Uterus (tissue), 2 donors: Measurements from ENCODE around the gene DNAH17.

Experiments
- POLR2A ChIP-seq, 2 donors: fragments of 450-650 bp; IDR thresholded peaks; one replicate each; pipeline ENCODE4 v1.6.1; 2016; ENCODE audit warnings: antibody characterized with exemption in 2 of 2, mild to moderate bottlenecking in 1 of 2, moderate library complexity in 1 of 2
- TF ChIP-seq, protein P1 (sequence below), 4 experiments: fragments of 200-600 bp in 2 of 4; fragments of 450-650 bp in 2 of 4; sonication (generic) in 2 of 4; IDR thresholded peaks; one replicate each; pipeline ENCODE4 v1.5.1; 2016 to 2019; ENCODE audit warnings: antibody characterized with exemption in 4 of 4, mild to moderate bottlenecking in 2 of 4, moderate library complexity in 1 of 4

DNA sequence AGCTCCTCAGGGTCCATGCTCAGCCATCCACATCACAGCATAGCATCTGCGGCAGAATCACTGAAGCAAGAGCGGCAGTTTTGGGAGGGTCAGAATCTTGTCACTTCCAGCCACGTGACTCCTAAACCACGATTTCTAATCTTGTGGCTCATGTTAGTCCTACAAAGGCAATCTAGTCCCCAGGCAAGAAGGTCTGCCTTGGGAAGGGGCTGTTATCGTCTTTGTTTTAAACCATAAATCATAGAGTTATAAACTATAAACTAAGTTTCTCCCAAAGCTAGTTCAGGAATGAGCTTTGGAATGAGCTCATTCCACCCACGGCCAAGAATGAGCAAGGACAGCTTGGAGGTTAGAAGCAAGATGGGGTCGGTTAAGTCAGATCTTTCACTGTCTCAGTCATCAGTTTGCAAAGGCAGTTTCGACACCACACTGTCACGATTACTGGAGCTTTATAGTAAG lies 20.8 kb upstream of the DNAH17 start:
- TF ChIP-seq, protein P1, sequence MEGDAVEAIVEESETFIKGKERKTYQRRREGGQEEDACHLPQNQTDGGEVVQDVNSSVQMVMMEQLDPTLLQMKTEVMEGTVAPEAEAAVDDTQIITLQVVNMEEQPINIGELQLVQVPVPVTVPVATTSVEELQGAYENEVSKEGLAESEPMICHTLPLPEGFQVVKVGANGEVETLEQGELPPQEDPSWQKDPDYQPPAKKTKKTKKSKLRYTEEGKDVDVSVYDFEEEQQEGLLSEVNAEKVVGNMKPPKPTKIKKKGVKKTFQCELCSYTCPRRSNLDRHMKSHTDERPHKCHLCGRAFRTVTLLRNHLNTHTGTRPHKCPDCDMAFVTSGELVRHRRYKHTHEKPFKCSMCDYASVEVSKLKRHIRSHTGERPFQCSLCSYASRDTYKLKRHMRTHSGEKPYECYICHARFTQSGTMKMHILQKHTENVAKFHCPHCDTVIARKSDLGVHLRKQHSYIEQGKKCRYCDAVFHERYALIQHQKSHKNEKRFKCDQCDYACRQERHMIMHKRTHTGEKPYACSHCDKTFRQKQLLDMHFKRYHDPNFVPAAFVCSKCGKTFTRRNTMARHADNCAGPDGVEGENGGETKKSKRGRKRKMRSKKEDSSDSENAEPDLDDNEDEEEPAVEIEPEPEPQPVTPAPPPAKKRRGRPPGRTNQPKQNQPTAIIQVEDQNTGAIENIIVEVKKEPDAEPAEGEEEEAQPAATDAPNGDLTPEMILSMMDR (IDR thresholded peaks at IDR 0.05): no peak
- no peak for TF ChIP-seq POLR2A (IDR thresholded peaks at IDR 0.05)
